ENCODE data around the gene YEATS4. TPM values are rescaled to one million over a fixed set of nuclear protein-coding genes. Genes with fewer than 3 reads are reported as not detected.

YEATS4 gene
- total RNA-seq, 2 experiments from 2014 or later = 52.3 to 53.5 TPM

Other genes with a start within 250 kb of the YEATS4 start
- gene CPSF6, start 120.2 kb upstream of the YEATS4 start, total RNA-seq = 10 to 100 TPM; 73.7 to 75.7 TPM
- gene LYZ, start 11.4 kb upstream of the YEATS4 start, total RNA-seq = not detected
- 1 to 10 TPM; 7.9 TPM for gene FRS2, start 110.6 kb downstream of the YEATS4 start, total RNA-seq
- 100 to 1,000 TPM; 268 to 280 TPM for gene CCT2, start 225.7 kb downstream of the YEATS4 start, total RNA-seq

Data from activated naive CD4-positive, alpha-beta T cell treated with anti-CD3 and anti-CD28 coated beads for 36 hours (primary cell).